HepG2 (cell line): ENCODE measurements around the gene KCTD13. TPM values are rescaled to one million over a fixed set of nuclear protein-coding genes. Genes with fewer than 3 reads are reported as not detected.

ENCODE experiments used
- ATAC-seq: fragments of 200-7000 bp; cut with Tn5 transposase; 3 replicates; pipeline ENCODE4 v1.9.1; 2020; ENCODE audit warnings: mild to moderate bottlenecking, moderate library complexity
- BruUV-seq: library from RNA; stranded (reverse); fragments of 400-500 nt; replicated peaks from 2 replicates; lab custom pipeline; 2021; lab: Mats Ljungman, UMichigan
- CTCF ChIA-PET: fragments of 300-600 bp; formaldehyde crosslinking; extraction: SDS; loops from one replicate; lab custom pipeline; 2021; ENCODE audit warnings: low total read pairs, inconsistent platforms, low intra/inter-chr PET ratio; lab: Yijun Ruan, JAX
- POLR2A ChIA-PET: fragments of 350-600 bp; sonication (Branson Sonifier 250); formaldehyde crosslinking; loops from one replicate; lab custom pipeline; 2020; ENCODE audit warnings: antibody characterized with exemption, inconsistent platforms; lab: Yijun Ruan, JAX
- DNase-seq: peaks from one replicate; pipeline ENCODE4 v3.0.0-alpha.2; 2015; ENCODE audit warnings: low spot score
- FAIRE-seq: peaks from 3 replicates; lab custom pipeline; 2011; peaks lifted over from hg19 to GRCh38; lab: Jason Lieb, UNC
- H2AFZ ChIP-seq: one replicate; pipeline ENCODE4 v1.6.1; 2011; ENCODE audit warnings: low read length, inconsistent platforms
- H3K27ac ChIP-seq: fragments of 300-600 bp; 3 replicates; pipeline ENCODE4 v1.8.0; 2011; ENCODE audit warnings: mixed run types, mild to moderate bottlenecking, mixed read lengths, low read length, inconsistent platforms; ENCODE audit not compliant: insufficient read depth; ENCODE audit errors: extremely low read length
- H3K27me3 ChIP-seq, 2 experiments: fragments of 200-600 bp in 1 of 2; 2 replicates in 1 of 2; 3 replicates in 1 of 2; pipeline versions ENCODE4 v1.6.0 to v1.8.0; 2011; ENCODE audit warnings: low read length in 2 of 2, mild to moderate bottlenecking in 2 of 2, moderate library complexity in 2 of 2, inconsistent platforms in 1 of 2; ENCODE audit not compliant: insufficient read depth in 2 of 2, control insufficient read depth in 1 of 2
- H3K36me3 ChIP-seq, 2 experiments: fragments of 200-600 bp in 1 of 2; replicated peaks in 1 of 2; 2 replicates in 1 of 2; 3 replicates in 1 of 2; pipeline versions ENCODE4 v1.5.1 to v1.8.0; 2011; ENCODE audit warnings: low read length in 2 of 2, inconsistent platforms in 1 of 2; ENCODE audit not compliant: insufficient read depth in 2 of 2, control insufficient read depth in 1 of 2
- H3K4me1 ChIP-seq: 2 replicates; pipeline ENCODE4 v1.5.1; 2012; ENCODE audit warnings: low read length, inconsistent platforms; ENCODE audit not compliant: insufficient read depth
- H3K4me2 ChIP-seq: 2 replicates; pipeline ENCODE4 v1.6.0; 2011; ENCODE audit warnings: low read depth, low read length, inconsistent platforms
- H3K4me3 ChIP-seq, 3 experiments: fragments of 200-600 bp in 1 of 3; sonication (generic), shearing (Covaris generic) in 1 of 3; replicated peaks in 1 of 3; 2 replicates each; pipeline ENCODE4 v1.5.1; 2011 to 2016; ENCODE audit warnings: low read length in 3 of 3, inconsistent platforms in 2 of 3, low read depth in 2 of 3, mild to moderate bottlenecking in 2 of 3, control low read depth in 1 of 3, mixed read lengths in 1 of 3; ENCODE audit not compliant: insufficient read depth in 1 of 3
- H3K79me2 ChIP-seq: one replicate; pipeline ENCODE4 v1.6.1; 2011; ENCODE audit warnings: low read length, inconsistent platforms; ENCODE audit not compliant: insufficient read depth
- H3K9ac ChIP-seq: 2 replicates; pipeline ENCODE4 v1.6.0; 2011; ENCODE audit warnings: mild to moderate bottlenecking, low read depth, low read length, inconsistent platforms; ENCODE audit not compliant: insufficient read depth
- H3K9me3 ChIP-seq: 2 replicates; pipeline ENCODE4 v1.5.1; 2012; ENCODE audit warnings: mild to moderate bottlenecking, low read length
- H4K20me1 ChIP-seq: 2 replicates; pipeline ENCODE4 v1.6.0; 2011; ENCODE audit warnings: inconsistent platforms, mild to moderate bottlenecking, low read length, moderate library complexity; ENCODE audit not compliant: insufficient read depth
- HNRNPH1 ChIP-seq: fragments of 200-400 bp; formaldehyde crosslinking; optimal IDR thresholded peaks from 2 replicates; pipeline ENCODE3; 2017; ENCODE audit warnings: mild to moderate bottlenecking, low read depth, low read length
- KAT2B ChIP-seq: fragments of 150-350 bp; IDR thresholded peaks from 2 replicates; pipeline ENCODE4 v1.6.1; 2014; ENCODE audit warnings: low read depth, low read length, borderline replicate concordance
- KLF13 ChIP-seq: sonication (generic); formaldehyde crosslinking; IDR thresholded peaks from 2 replicates; pipeline ENCODE4 v1.4.0; 2020; ENCODE audit warnings: mild to moderate bottlenecking, missing genetic modification reagents
- MED1 ChIP-seq: sonication (generic); formaldehyde crosslinking; IDR thresholded peaks from 2 replicates; pipeline ENCODE4 v1.4.0; 2020; ENCODE audit warnings: missing genetic modification reagents
- ONECUT2 ChIP-seq: sonication (generic); formaldehyde crosslinking; IDR thresholded peaks from 2 replicates; pipeline ENCODE4 v1.4.0; 2020; ENCODE audit warnings: missing genetic modification reagents
- RFX1 ChIP-seq: fragments of 450-650 bp; IDR thresholded peaks from 2 replicates; pipeline ENCODE4 v1.6.1; 2017
- SKI ChIP-seq: fragments of 450-650 bp; IDR thresholded peaks from one replicate; pipeline ENCODE4 v1.6.1; 2018; ENCODE audit warnings: mild to moderate bottlenecking; ENCODE audit not compliant: partially characterized antibody
- ZFY ChIP-seq: sonication (generic); formaldehyde crosslinking; IDR thresholded peaks from 2 replicates; pipeline ENCODE4 v1.4.0; 2020; ENCODE audit warnings: missing genetic modification reagents
- ZNF431 ChIP-seq: sonication (generic); formaldehyde crosslinking; IDR thresholded peaks from 2 replicates; pipeline ENCODE4 v1.9.0; 2022; ENCODE audit warnings: missing genetic modification reagents, low read depth, mild to moderate bottlenecking, borderline replicate concordance
- ZNF570 ChIP-seq: sonication (generic); formaldehyde crosslinking; IDR thresholded peaks from 2 replicates; pipeline ENCODE4 v1.4.0; 2020; ENCODE audit warnings: mild to moderate bottlenecking, missing genetic modification reagents, borderline replicate concordance
- ZNF577 ChIP-seq: sonication (generic); formaldehyde crosslinking; IDR thresholded peaks from 2 replicates; pipeline ENCODE4 v1.4.0; 2020; ENCODE audit warnings: mild to moderate bottlenecking, low read depth, missing genetic modification reagents, borderline replicate concordance
- ZNF768 ChIP-seq: sonication (generic); formaldehyde crosslinking; IDR thresholded peaks from 2 replicates; pipeline ENCODE4 v1.4.0; 2020; ENCODE audit warnings: missing genetic modification reagents
- ZNF773 ChIP-seq: sonication (generic); formaldehyde crosslinking; IDR thresholded peaks from 2 replicates; pipeline ENCODE4 v1.4.0; 2020; ENCODE audit warnings: missing genetic modification reagents, borderline replicate concordance
- WGBS: methylation state at CpG from one replicate; pipeline ENCODE4 v1.1.6; 2017; ENCODE audit warnings: low lambda C conversion rate; 5-methylcytosine and 5-hydroxymethylcytosine counted together
- in situ Hi-C: cut with HindIII; loops from 2 replicates; pipeline ENCODE4 v1.10.0; 2017; ENCODE audit warnings: low pct_unique_long_range_greater_than_20kb; ENCODE audit not compliant: extremely low pct_ligation_motif_present
- intact Hi-C: fragments of 100-400 bp; cut with micrococcal nuclease; formaldehyde crosslinking; loops from one replicate; pipeline ENCODE4 v1.10.0; 2022; ENCODE audit not compliant: unreplicated experiment
- polyA plus RNA-seq, 8 experiments: library from polyadenylated mRNA; depleted of rRNA in 3 of 8; stranded (reverse) in 7 of 8; unstranded in 1 of 8; fragments of >200 nt; fragmentation: Illumina TruSeq in 4 of 8; extraction: Trizol in 4 of 8; gene quantifications; 2 replicates each; pipeline versions ENCODE4 v1.2.1 to v1.2.3, GENCODE V29; 2011 to 2016; ENCODE audit warnings: low read depth in 4 of 8, missing spikeins in 1 of 8, mixed read lengths in 1 of 8; ENCODE audit not compliant: insufficient read depth in 1 of 8
- total RNA-seq, 5 experiments: library from RNA; depleted of rRNA; stranded (reverse); fragments of >200 nt; fragmentation: Illumina TruSeq; extraction: Trizol; gene quantifications; 2 replicates each; pipeline ENCODE4 v1.2.3, GENCODE V29; 2016; ENCODE audit warnings: low read depth in 1 of 5
- TF ChIP-seq, protein P1 (sequence below): sonication (generic); formaldehyde crosslinking; IDR thresholded peaks from 2 replicates; pipeline ENCODE4 v1.8.1; 2023; ENCODE audit warnings: missing genetic modification reagents, inconsistent platforms, borderline replicate concordance
- TF ChIP-seq, protein P2 (sequence below): sonication (generic); formaldehyde crosslinking; IDR thresholded peaks from 2 replicates; pipeline ENCODE4 v1.8.0; 2022; ENCODE audit warnings: low read depth, missing genetic modification reagents
- TF ChIP-seq, protein P3 (sequence below): sonication (generic); formaldehyde crosslinking; IDR thresholded peaks from 2 replicates; pipeline ENCODE4 v1.5.0; 2020; ENCODE audit warnings: mild to moderate bottlenecking, missing genetic modification reagents, borderline replicate concordance
- TF ChIP-seq, protein P4 (sequence below): sonication (generic); formaldehyde crosslinking; IDR thresholded peaks from 2 replicates; pipeline ENCODE4 v1.8.0; 2022; ENCODE audit warnings: mild to moderate bottlenecking, missing genetic modification reagents
- TF ChIP-seq, protein P5 (sequence below): sonication (generic); formaldehyde crosslinking; IDR thresholded peaks from 2 replicates; pipeline ENCODE4 v1.4.0; 2020; ENCODE audit warnings: missing genetic modification reagents

The KCTD13 gene
- total and polyA plus RNA-seq, 2 of the 13 experiments (the other 11 are each of a cell fraction or from before 2014, with no cell fraction given) = 6.3 to 14.7 TPM

DNA sequence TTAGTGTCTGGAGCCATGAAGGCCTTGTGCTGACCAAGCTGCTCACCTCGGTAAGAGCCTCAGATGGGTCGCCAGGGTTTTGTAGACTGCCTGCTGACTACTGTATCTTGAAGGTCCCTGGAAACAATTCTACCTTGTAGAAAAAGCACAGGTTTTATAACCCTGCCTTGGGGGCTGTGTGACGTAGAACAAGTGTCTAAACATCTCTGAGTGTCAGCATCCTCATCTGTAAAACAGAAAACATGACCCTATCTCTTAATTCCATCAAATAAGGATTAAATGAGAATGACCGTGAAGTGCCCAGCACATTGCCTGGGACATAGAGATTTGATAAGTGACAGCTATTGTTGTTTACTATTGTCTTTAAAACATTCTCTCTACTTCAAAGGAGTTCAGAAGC lies 42.2 kb upstream of the KCTD13 start:
- in situ Hi-C loops = no loop called here
- Histone ChIP-seq H3K79me2 (no peaks in the 10 kb centered on the region), H3K4me2 (no peak overlapping the region), H4K20me1 (no peaks in the 10 kb centered on the region), H2AFZ (no peak overlapping the region), H3K27ac (no peak overlapping the region), H3K4me3 (no peak overlapping the region), H3K4me1 (peaks cover 34% of the 10 kb centered on the region), H3K36me3 (peaks cover 13 to 15% of the 10 kb centered on the region in 2 experiments), H3K27me3 (no peaks in the 10 kb centered on the region), H3K9ac (no peak overlapping the region), H3K9me3 (no peaks in the 10 kb centered on the region)
- ATAC-seq = no peak
- WGBS = over 99% methylated on average over 4 of the region's 4 CpGs
- no TSS peak for BruUV-seq
- FAIRE-seq = no peak
- intact Hi-C loops = no loop called here
- DNase-seq = no peak
- ChIA-PET POLR2A (no interaction called here), CTCF (no interaction called here)
- TF ChIP-seq ZFY (no peak), MED1 (CRISPR knock-in tag) (no peak), ZNF773 (CRISPR knock-in tag) (no peak), ZNF570 (CRISPR knock-in tag) (no peak), ONECUT2 (no peak), SKI (no peak), RFX1 (no peak), ZNF431 (CRISPR knock-in tag) (no peak), ZNF768 (CRISPR knock-in tag) (peak; percentile 59; the same call in 1 of the 2 replicates), KAT2B (no peak), ZNF577 (CRISPR knock-in tag) (no peak), KLF13 (CRISPR knock-in tag) (no peak), HNRNPH1 (no peak)
- TF ChIP-seq, protein P1, sequence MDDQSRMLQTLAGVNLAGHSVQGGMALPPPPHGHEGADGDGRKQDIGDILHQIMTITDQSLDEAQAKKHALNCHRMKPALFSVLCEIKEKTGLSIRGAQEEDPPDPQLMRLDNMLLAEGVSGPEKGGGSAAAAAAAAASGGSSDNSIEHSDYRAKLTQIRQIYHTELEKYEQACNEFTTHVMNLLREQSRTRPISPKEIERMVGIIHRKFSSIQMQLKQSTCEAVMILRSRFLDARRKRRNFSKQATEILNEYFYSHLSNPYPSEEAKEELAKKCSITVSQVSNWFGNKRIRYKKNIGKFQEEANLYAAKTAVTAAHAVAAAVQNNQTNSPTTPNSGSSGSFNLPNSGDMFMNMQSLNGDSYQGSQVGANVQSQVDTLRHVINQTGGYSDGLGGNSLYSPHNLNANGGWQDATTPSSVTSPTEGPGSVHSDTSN (CRISPR knock-in tag) = no peak
- TF ChIP-seq, protein P2, sequence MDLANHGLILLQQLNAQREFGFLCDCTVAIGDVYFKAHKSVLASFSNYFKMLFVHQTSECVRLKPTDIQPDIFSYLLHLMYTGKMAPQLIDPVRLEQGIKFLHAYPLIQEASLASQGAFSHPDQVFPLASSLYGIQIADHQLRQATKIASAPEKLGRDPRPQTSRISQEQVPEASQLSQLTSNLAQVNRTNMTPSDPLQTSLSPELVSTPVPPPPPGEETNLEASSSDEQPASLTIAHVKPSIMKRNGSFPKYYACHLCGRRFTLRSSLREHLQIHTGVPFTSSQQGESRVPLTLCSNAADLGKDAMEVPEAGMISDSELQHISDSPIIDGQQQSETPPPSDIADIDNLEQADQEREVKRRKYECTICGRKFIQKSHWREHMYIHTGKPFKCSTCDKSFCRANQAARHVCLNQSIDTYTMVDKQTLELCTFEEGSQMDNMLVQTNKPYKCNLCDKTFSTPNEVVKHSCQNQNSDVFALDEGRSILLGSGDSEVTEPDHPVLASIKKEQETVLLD (CRISPR knock-in tag) = 0 out of 2 replicates have a peak, but pooled peaks have one; percentile 31
- TF ChIP-seq, protein P3, sequence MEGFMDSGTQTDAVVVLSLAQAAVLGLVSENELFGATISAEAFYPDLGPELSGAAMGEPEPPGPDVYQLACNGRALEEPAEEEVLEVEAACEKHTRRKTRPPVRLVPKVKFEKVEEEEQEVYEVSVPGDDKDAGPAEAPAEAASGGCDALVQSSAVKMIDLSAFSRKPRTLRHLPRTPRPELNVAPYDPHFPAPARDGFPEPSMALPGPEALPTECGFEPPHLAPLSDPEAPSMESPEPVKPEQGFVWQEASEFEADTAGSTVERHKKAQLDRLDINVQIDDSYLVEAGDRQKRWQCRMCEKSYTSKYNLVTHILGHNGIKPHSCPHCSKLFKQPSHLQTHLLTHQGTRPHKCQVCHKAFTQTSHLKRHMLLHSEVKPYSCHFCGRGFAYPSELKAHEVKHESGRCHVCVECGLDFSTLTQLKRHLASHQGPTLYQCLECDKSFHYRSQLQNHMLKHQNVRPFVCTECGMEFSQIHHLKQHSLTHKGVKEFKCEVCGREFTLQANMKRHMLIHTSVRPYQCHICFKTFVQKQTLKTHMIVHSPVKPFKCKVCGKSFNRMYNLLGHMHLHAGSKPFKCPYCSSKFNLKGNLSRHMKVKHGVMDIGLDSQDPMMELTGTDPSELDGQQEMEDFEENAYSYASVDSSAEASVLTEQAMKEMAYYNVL (CRISPR knock-in tag) = no peak
- TF ChIP-seq, protein P4, sequence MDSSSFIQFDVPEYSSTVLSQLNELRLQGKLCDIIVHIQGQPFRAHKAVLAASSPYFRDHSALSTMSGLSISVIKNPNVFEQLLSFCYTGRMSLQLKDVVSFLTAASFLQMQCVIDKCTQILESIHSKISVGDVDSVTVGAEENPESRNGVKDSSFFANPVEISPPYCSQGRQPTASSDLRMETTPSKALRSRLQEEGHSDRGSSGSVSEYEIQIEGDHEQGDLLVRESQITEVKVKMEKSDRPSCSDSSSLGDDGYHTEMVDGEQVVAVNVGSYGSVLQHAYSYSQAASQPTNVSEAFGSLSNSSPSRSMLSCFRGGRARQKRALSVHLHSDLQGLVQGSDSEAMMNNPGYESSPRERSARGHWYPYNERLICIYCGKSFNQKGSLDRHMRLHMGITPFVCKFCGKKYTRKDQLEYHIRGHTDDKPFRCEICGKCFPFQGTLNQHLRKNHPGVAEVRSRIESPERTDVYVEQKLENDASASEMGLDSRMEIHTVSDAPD (CRISPR knock-in tag) = no peak
- TF ChIP-seq, protein P5, sequence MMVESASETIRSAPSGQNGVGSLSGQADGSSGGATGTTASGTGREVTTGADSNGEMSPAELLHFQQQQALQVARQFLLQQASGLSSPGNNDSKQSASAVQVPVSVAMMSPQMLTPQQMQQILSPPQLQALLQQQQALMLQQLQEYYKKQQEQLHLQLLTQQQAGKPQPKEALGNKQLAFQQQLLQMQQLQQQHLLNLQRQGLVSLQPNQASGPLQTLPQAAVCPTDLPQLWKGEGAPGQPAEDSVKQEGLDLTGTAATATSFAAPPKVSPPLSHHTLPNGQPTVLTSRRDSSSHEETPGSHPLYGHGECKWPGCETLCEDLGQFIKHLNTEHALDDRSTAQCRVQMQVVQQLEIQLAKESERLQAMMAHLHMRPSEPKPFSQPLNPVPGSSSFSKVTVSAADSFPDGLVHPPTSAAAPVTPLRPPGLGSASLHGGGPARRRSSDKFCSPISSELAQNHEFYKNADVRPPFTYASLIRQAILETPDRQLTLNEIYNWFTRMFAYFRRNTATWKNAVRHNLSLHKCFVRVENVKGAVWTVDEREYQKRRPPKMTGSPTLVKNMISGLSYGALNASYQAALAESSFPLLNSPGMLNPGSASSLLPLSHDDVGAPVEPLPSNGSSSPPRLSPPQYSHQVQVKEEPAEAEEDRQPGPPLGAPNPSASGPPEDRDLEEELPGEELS (CRISPR knock-in tag) = no peak
